ENCODE results near the gene GPR84. TPM values are rescaled to one million over a fixed set of nuclear protein-coding genes. Genes with fewer than 3 reads are reported as not detected.

Gene GPR84
- total and polyA plus RNA-seq, 2 of the 13 experiments (the other 11 are each of a cell fraction or from before 2014, with no cell fraction given), result not detected

DNA sequence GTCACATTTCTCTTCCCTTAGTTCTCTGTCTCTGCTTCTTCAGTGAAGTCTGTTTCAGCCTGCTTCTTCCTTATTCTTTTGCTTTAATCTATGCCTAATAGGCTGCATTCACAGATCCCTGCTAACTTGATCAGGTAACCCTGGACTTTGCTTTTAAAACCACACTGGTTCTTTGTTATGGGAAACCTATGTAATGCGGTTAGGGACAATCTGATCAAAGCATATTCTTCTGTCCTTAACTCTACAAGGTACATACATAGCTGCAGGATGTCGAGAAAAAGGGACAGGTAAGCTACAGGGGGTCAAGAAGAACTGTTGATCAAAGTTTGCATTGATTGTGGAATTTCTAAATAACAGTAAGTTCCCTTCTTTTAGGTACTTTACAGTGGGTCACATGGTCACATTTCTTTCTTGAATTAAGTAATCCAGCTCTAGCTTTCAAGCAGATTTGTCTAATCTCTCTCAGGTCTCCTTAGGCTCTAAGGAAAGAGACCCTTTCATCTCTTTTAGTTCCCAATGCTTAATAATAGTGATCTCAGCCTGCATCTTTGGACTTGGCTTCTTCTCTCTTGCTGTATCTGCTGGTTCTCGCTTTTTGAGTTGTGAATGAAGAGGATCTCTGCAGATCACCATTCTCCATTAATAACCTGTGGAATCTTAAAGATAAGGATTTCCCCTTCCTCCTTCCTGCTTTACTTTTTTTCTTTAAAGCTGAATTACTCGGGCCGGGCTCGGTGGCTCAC lies 35.5 kb downstream of the GPR84 start (continued):
- TF ChIP-seq ZNF318 (CRISPR knock-in tag; IDR thresholded peaks at IDR 0.05), result no peak
- no peak for TF ChIP-seq ZNF510 (CRISPR knock-in tag; IDR thresholded peaks at IDR 0.05; ENCODE audit: low read depth)
- TF ChIP-seq SOX13 (IDR thresholded peaks at IDR 0.05), result no peak
- peak in 1 of 2 experiments; percentile 77; a peak in 2 of 4 replicates for TF ChIP-seq SOX13 (CRISPR knock-in tag; conservative IDR thresholded peaks at IDR 0.05 in 1 of 2, IDR thresholded peaks at IDR 0.05 in 1 of 2)
- TF ChIP-seq GMEB1 (CRISPR knock-in tag; IDR thresholded peaks at IDR 0.05; ENCODE audit: borderline replicate concordance), result no peak
- TF ChIP-seq FUBP1 (CRISPR knock-in tag; IDR thresholded peaks at IDR 0.05; ENCODE audit: borderline replicate concordance), result no peak
- TF ChIP-seq CERS6 (CRISPR knock-in tag; IDR thresholded peaks at IDR 0.05), result no peak
- TF ChIP-seq GPN1 (CRISPR knock-in tag; IDR thresholded peaks at IDR 0.05; ENCODE audit: borderline replicate concordance), result no peak
- no peak for TF ChIP-seq TSC22D2 (CRISPR knock-in tag; IDR thresholded peaks at IDR 0.05; ENCODE audit: borderline replicate concordance)
- TF ChIP-seq FOXA1 (IDR thresholded peaks at IDR 0.05), result no peak
- TF ChIP-seq FOXA1 (CRISPR knock-in tag; IDR thresholded peaks at IDR 0.05), result peak; percentile 42; the same call in 1 of the 2 replicates
- TF ChIP-seq ZNF460 (CRISPR knock-in tag; IDR thresholded peaks at IDR 0.05; ENCODE audit: borderline replicate concordance), result no peak
- TF ChIP-seq RBM22 (optimal IDR thresholded peaks at IDR 0.05; ENCODE audit: low read length), result no peak
- peak; percentile 46 for TF ChIP-seq FOXA3 (CRISPR knock-in tag; IDR thresholded peaks at IDR 0.05)
- TF ChIP-seq, protein P1, sequence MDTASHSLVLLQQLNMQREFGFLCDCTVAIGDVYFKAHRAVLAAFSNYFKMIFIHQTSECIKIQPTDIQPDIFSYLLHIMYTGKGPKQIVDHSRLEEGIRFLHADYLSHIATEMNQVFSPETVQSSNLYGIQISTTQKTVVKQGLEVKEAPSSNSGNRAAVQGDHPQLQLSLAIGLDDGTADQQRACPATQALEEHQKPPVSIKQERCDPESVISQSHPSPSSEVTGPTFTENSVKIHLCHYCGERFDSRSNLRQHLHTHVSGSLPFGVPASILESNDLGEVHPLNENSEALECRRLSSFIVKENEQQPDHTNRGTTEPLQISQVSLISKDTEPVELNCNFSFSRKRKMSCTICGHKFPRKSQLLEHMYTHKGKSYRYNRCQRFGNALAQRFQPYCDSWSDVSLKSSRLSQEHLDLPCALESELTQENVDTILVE (CRISPR knock-in tag; IDR thresholded peaks at IDR 0.05), result no peak
